D721Med (cell line): ENCODE measurements around the gene PLCH1.

ENCODE experiments used
- DNase-seq: peaks from one replicate; pipeline ENCODE4 v3.0.0; 2011; ENCODE audit warnings: low spot score; ENCODE audit not compliant: insufficient read length
- FAIRE-seq: peaks from 2 replicates; lab custom pipeline; 2011; peaks lifted over from hg19 to GRCh38; lab: Jason Lieb, UNC
- CTCF ChIP-seq: IDR thresholded peaks from 2 replicates; pipeline ENCODE4 v1.5.1; 2012; ENCODE audit warnings: mild to moderate bottlenecking, control low read depth; ENCODE audit not compliant: insufficient read depth; ENCODE audit errors: missing control alignments

The PLCH1 gene

DNA sequence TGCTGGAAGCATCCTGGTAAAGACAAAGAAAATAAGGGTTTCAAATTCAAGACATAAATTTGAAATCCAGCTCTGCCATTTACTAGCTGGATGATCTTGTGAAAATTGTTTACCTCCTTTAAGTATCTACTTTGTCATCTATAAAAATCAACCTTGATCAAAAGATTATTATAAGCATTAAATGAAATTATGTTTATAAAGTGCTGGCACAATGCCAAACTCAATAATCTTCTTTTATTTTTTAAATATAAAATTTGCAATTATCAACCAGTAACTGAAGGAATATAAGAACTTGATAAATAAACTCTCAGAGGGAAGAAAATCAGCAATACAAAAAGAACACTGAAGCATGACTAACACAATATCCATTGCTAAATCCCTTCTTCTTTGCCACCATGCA is 35.4 kb upstream of the PLCH1 start:
- no peak for TF ChIP-seq CTCF
- DNase-seq = no peak
- FAIRE-seq = no peak

DNA sequence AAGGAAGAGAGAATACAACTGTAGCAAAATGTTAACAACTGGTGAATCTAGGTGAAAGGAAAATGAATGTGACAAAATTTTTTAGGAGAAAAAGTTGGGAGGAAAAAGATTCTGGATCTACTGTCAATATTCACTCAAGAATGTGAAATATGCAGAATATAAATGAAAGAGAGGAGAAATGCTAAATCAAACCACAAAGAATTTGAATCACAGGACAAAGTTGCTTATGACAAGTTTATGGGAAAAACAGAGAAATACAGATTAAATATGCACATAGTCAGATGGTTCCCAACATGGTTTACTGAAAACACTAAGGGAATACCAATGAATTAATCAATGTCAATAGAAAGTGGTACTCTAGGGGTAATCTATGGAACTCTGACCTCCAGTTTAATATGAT is 33.6 kb upstream of the PLCH1 start:
- no peak for FAIRE-seq
- no peak for DNase-seq
- no peak for TF ChIP-seq CTCF

DNA sequence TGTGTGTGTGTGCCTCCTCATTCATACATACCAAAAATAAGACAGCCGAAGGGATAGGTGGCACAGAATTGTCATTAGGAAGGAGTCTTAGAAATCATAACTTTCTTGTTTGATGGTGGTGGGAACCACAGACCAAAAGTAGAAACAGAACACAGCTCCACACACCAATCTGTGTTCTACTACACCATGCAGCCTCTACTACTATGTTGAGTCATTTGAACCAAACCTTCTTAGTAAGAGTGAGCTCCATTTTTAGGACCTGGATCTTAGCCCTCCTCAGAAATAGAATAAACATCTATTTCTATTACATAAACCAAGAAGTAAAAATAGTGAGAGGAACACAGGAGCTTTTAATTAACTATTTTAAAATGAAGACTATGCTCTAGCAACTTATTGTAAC is 27.9 kb upstream of the PLCH1 start:
- DNase-seq (no peak), FAIRE-seq (no peak)
- no peak for TF ChIP-seq CTCF

GRCh38 chr3:155771126-155771525 is 26.3 kb upstream of the PLCH1 start:
- FAIRE-seq (no peak), DNase-seq (no peak)
- no peak for TF ChIP-seq CTCF

- DNase-seq (no peak), FAIRE-seq (no peak)
- TF ChIP-seq CTCF = no peak
These were observed 21.3 kb upstream of the PLCH1 start for GRCh38 chr3:155766206-155766605.

- TF ChIP-seq CTCF = no peak
- DNase-seq = no peak
- FAIRE-seq = no peak
These were observed 19.1 kb upstream of the PLCH1 start for GRCh38 chr3:155763870-155764463.

- TF ChIP-seq CTCF = no peak
- no peak for FAIRE-seq
- no peak for DNase-seq
These were observed 15.8 kb upstream of the PLCH1 start for GRCh38 chr3:155760653-155761052.
